ENCODE measurements around the gene L2HGDH. TPM values are rescaled to one million over a fixed set of nuclear protein-coding genes. Genes with fewer than 3 reads are reported as not detected.

The L2HGDH gene
- 10.8 and 13.3 TPM in 2 replicates for total RNA-seq (ENCODE audit: low replicate concordance)
- long read RNA-seq, full-length matches to known transcripts, result 31 of 42 reads
- long read RNA-seq, partial matches to known transcripts, result 6 of 42 reads
- long read RNA-seq, other reads (novel, unspliced or antisense), result 5 of 42 reads

GRCh38 chr14:50311972-50312733 is at the start of gene L2HGDH, which contains the start of gene DMAC2L:
TSS of gene L2HGDH (minus strand) at chr14:50312229. CDS start at chr14:50312150, 79 bp downstream.
TSS of gene DMAC2L (plus strand) at chr14:50312324. CDS start at chr14:50321488, 9,164 bp downstream.
- Mint-ChIP-seq H3K36me3 (peaks cover 21% of the 10 kb centered on the region), H3K4me1 (ENCODE audit: unreplicated experiment) (peaks cover 5% of the 10 kb centered on the region), H3K9me3 (no peaks in the 10 kb centered on the region), H3K4me3 (peak within 1 kb of the TSS; percentile 94), H3K27ac (peak within 1 kb of the TSS; percentile 96), H3K27me3 (no peaks in the 10 kb centered on the region)
- TF ChIP-seq CTCF (conservative IDR thresholded peaks at IDR 0.05), result peak; percentile 37
- peak; percentile 92 for DNase-seq (ENCODE audit: extremely low spot score, unreplicated experiment)

GRCh38 chr14:50360851-50361250 is 48.8 kb upstream of the L2HGDH start:
- TF ChIP-seq CTCF (conservative IDR thresholded peaks at IDR 0.05), result no peak
- H3K4me1 Mint-ChIP-seq (ENCODE audit: unreplicated experiment), result no peaks in the 10 kb centered on the region
- no peaks in the 10 kb centered on the region for H3K9me3 Mint-ChIP-seq
- H3K36me3 Mint-ChIP-seq, result no peaks in the 10 kb centered on the region
- DNase-seq (ENCODE audit: extremely low spot score, unreplicated experiment), result no peak
- no peak overlapping the region for H3K4me3 Mint-ChIP-seq
- peak overlapping the region; percentile 63 for H3K27ac Mint-ChIP-seq
- no peaks in the 10 kb centered on the region for H3K27me3 Mint-ChIP-seq

GRCh38 chr14:50360093-50360492 is 48.1 kb upstream of the L2HGDH start:
- no peaks in the 10 kb centered on the region for H3K36me3 Mint-ChIP-seq
- no peak overlapping the region for H3K27ac Mint-ChIP-seq
- no peaks in the 10 kb centered on the region for H3K4me1 Mint-ChIP-seq (ENCODE audit: unreplicated experiment)
- H3K27me3 Mint-ChIP-seq, result no peaks in the 10 kb centered on the region
- no peak overlapping the region for H3K4me3 Mint-ChIP-seq
- no peak for TF ChIP-seq CTCF (conservative IDR thresholded peaks at IDR 0.05)
- DNase-seq (ENCODE audit: extremely low spot score, unreplicated experiment), result no peak
- no peaks in the 10 kb centered on the region for H3K9me3 Mint-ChIP-seq

GRCh38 chr14:50359631-50360030 is 47.6 kb upstream of the L2HGDH start:
- TF ChIP-seq CTCF (conservative IDR thresholded peaks at IDR 0.05), result no peak
- no peaks in the 10 kb centered on the region for H3K4me1 Mint-ChIP-seq (ENCODE audit: unreplicated experiment)
- H3K36me3 Mint-ChIP-seq, result no peaks in the 10 kb centered on the region
- H3K27me3 Mint-ChIP-seq, result no peaks in the 10 kb centered on the region
- no peaks in the 10 kb centered on the region for H3K9me3 Mint-ChIP-seq
- no peak overlapping the region for H3K4me3 Mint-ChIP-seq
- no peak overlapping the region for H3K27ac Mint-ChIP-seq
- DNase-seq (ENCODE audit: extremely low spot score, unreplicated experiment), result no peak

GRCh38 chr14:50357753-50358395 is 45.8 kb upstream of the L2HGDH start:
- peaks cover 5% of the 10 kb centered on the region for H3K4me1 Mint-ChIP-seq (ENCODE audit: unreplicated experiment)
- H3K9me3 Mint-ChIP-seq, result no peaks in the 10 kb centered on the region
- no peaks in the 10 kb centered on the region for H3K36me3 Mint-ChIP-seq
- no peaks in the 10 kb centered on the region for H3K27me3 Mint-ChIP-seq
- no peak overlapping the region for H3K27ac Mint-ChIP-seq
- TF ChIP-seq CTCF (conservative IDR thresholded peaks at IDR 0.05), result no peak
- H3K4me3 Mint-ChIP-seq, result no peak overlapping the region
- no peak for DNase-seq (ENCODE audit: extremely low spot score, unreplicated experiment)
